HCT116 (cell line): Measurements from ENCODE around the gene STARD3NL. TPM values are rescaled to one million over a fixed set of nuclear protein-coding genes. Genes with fewer than 3 reads are reported as not detected.
"Not testable (repeated sequence)": the region's sequence is repeated elsewhere in the genome, so short reads cannot be mapped to it uniquely, and the experiment has no call there.

Source experiments
- ATAC-seq: fragments of 200-7000 bp; cut with Tn5 transposase; 2 replicates; pipeline ENCODE4 v1.9.1; 2020; ENCODE audit warnings: mild to moderate bottlenecking, moderate library complexity
- BruUV-seq: library from RNA; stranded (reverse); fragments of 400-500 nt; replicated peaks from 2 replicates; lab custom pipeline; 2021; lab: Mats Ljungman, UMichigan
- CTCF ChIA-PET: fragments of 300-600 bp; sonication (Branson Sonifier 250); formaldehyde crosslinking; loops from one replicate; lab custom pipeline; 2021; ENCODE audit warnings: antibody characterized with exemption; lab: Charles Lee
- POLR2A ChIA-PET: fragments of 300-600, 350-600 bp; sonication (Branson Sonifier 250); formaldehyde crosslinking; loops from one replicate; lab custom pipeline; 2021; ENCODE audit warnings: antibody characterized with exemption; lab: Charles Lee
- RAD21 ChIA-PET, 2 experiments: fragments of 300-600 bp; sonication (Branson Sonifier 250); formaldehyde crosslinking; loops; one replicate each; lab custom pipeline; 2023; ENCODE audit warnings: low total read pairs in 2 of 2; ENCODE audit not compliant: uncharacterized antibody in 2 of 2, unreplicated experiment in 2 of 2, low non-redundant PET in 1 of 2; lab: Charles Lee
- DNase-seq: peaks from one replicate; pipeline ENCODE4 v3.0.0-alpha.2; 2010; ENCODE audit warnings: low read depth, low spot score
- H2AFZ ChIP-seq: fragments of 200-600 bp; shearing (Covaris generic), sonication (generic); 2 replicates; pipeline ENCODE4 v1.6.1; 2017; ENCODE audit warnings: low read depth, mixed run types, mixed read lengths, antibody characterized with exemption, low read length; ENCODE audit not compliant: poor library complexity, severe bottlenecking
- H3K27ac ChIP-seq: 2 replicates; pipeline ENCODE4 v1.5.1; 2012; ENCODE audit warnings: low read depth, low read length
- H3K27me3 ChIP-seq: fragments of 200-600 bp; sonication (generic); 2 replicates; pipeline ENCODE4 v1.6.1; 2016; ENCODE audit warnings: mixed run types, low read length, mixed read lengths; ENCODE audit not compliant: insufficient read depth
- H3K36me3 ChIP-seq, 2 experiments: fragments of 200-500 bp in 1 of 2; fragments of 200-600 bp in 1 of 2; sonication (Bioruptor generic) in 1 of 2; sonication (generic) in 1 of 2; 2 replicates each; pipeline versions ENCODE4 v1.5.1 to v1.6.1; 2014 to 2016; ENCODE audit warnings: low read length in 2 of 2, inconsistent platforms in 1 of 2, mixed read lengths in 1 of 2, mixed run types in 1 of 2; ENCODE audit not compliant: insufficient read depth in 2 of 2, control insufficient read depth in 1 of 2
- H3K4me1 ChIP-seq, 2 experiments: fragments of 200-600 bp in 1 of 2; sonication (generic) in 1 of 2; 2 replicates each; pipeline versions ENCODE4 v1.5.1 to v1.6.1; 2012 to 2017; ENCODE audit warnings: low read length in 2 of 2, inconsistent platforms in 1 of 2, mild to moderate bottlenecking in 1 of 2, mixed read lengths in 1 of 2, mixed run types in 1 of 2, moderate library complexity in 1 of 2; ENCODE audit not compliant: insufficient read depth in 2 of 2, control insufficient read depth in 1 of 2
- H3K4me2 ChIP-seq: fragments of 200-600 bp; sonication (generic); 2 replicates; pipeline ENCODE4 v1.6.1; 2017; ENCODE audit warnings: mixed run types, low read length, mixed read lengths
- H3K4me3 ChIP-seq, 2 experiments: fragments of 200-600 bp in 1 of 2; sonication (generic) in 1 of 2; replicated peaks in 1 of 2; 2 replicates each; pipeline ENCODE4 v1.5.1; 2011 to 2016; ENCODE audit warnings: low read length in 2 of 2, control low read depth in 1 of 2, low read depth in 1 of 2, mild to moderate bottlenecking in 1 of 2, mixed read lengths in 1 of 2, mixed run types in 1 of 2
- H3K79me2 ChIP-seq: fragments of 200-600 bp; sonication (generic); 2 replicates; pipeline ENCODE4 v1.6.1; 2017; ENCODE audit warnings: mild to moderate bottlenecking, mixed run types, low read length, moderate library complexity, mixed read lengths; ENCODE audit not compliant: insufficient read depth
- H3K9ac ChIP-seq: fragments of 200-600 bp; sonication (generic); 2 replicates; pipeline ENCODE4 v1.6.1; 2016; ENCODE audit warnings: low read length, mixed read lengths
- H3K9me2 ChIP-seq: fragments of 200-600 bp; sonication (generic), shearing (Covaris generic); 2 replicates; pipeline ENCODE4 v1.6.1; 2017; ENCODE audit warnings: mixed run types, mild to moderate bottlenecking, moderate library complexity; ENCODE audit not compliant: insufficient read depth
- H3K9me3 ChIP-seq, 2 experiments: fragments of 200-500 bp in 1 of 2; fragments of 200-600 bp in 1 of 2; sonication (Bioruptor generic) in 1 of 2; sonication (generic) in 1 of 2; 2 replicates each; pipeline ENCODE4 v1.6.1; 2014 to 2017; ENCODE audit warnings: low read length in 2 of 2, mixed read lengths in 2 of 2, inconsistent platforms in 1 of 2, low read depth in 1 of 2, mild to moderate bottlenecking in 1 of 2, mixed run types in 1 of 2, moderate library complexity in 1 of 2; ENCODE audit not compliant: control insufficient read depth in 1 of 2, insufficient read depth in 1 of 2
- H4K20me1 ChIP-seq: fragments of 200-600 bp; sonication (generic), shearing (Covaris generic); 2 replicates; pipeline ENCODE4 v1.6.1; 2017; ENCODE audit warnings: mixed run types, mild to moderate bottlenecking, moderate library complexity; ENCODE audit not compliant: insufficient read depth
- EGR1 ChIP-seq: IDR thresholded peaks from 2 replicates; pipeline ENCODE4 v1.6.1; 2012; ENCODE audit warnings: low read depth
- ELF1 ChIP-seq: IDR thresholded peaks from 2 replicates; pipeline ENCODE4 v1.6.1; 2012; ENCODE audit warnings: low read depth, borderline replicate concordance
- EZH2 ChIP-seq: fragments of 200-600 bp; sonication (generic); IDR thresholded peaks from 2 replicates; pipeline ENCODE4 v1.6.1; 2017; ENCODE audit warnings: antibody characterized with exemption, mixed run types
- EZH2phosphoT487 ChIP-seq: fragments of 200-600 bp; IDR thresholded peaks from 2 replicates; pipeline ENCODE4 v1.6.1; 2018; ENCODE audit warnings: antibody characterized with exemption, borderline replicate concordance
- JUND ChIP-seq: IDR thresholded peaks from 2 replicates; pipeline ENCODE4 v1.6.1; 2012
- POLR2AphosphoS5 ChIP-seq: IDR thresholded peaks from 2 replicates; pipeline ENCODE4 v1.6.1; 2011; ENCODE audit warnings: mild to moderate bottlenecking, low read depth, low read length, moderate library complexity
- RAD21 ChIP-seq: IDR thresholded peaks from 2 replicates; pipeline ENCODE4 v1.6.1; 2012; ENCODE audit warnings: low read depth, mild to moderate bottlenecking
- SIN3A ChIP-seq: IDR thresholded peaks from 2 replicates; pipeline ENCODE4 v1.6.1; 2012; ENCODE audit warnings: low read depth
- SP1 ChIP-seq: IDR thresholded peaks from 2 replicates; pipeline ENCODE4 v1.6.1; 2012; ENCODE audit warnings: low read depth
- SRF ChIP-seq: IDR thresholded peaks from 2 replicates; pipeline ENCODE4 v1.6.1; 2012; ENCODE audit warnings: low read depth
- ZFX ChIP-seq: fragments of 450-650 bp; IDR thresholded peaks from 2 replicates; pipeline ENCODE4 v1.6.1; 2017
- ZNF274 ChIP-seq: fragments of 200-500 bp; sonication (Bioruptor generic); IDR thresholded peaks from 2 replicates; pipeline ENCODE4 v1.6.1; 2014; ENCODE audit warnings: mild to moderate bottlenecking, low read depth, low read length, inconsistent platforms
- intact Hi-C: fragments of 100-400 bp; cut with micrococcal nuclease; formaldehyde crosslinking; loops from 2 replicates; pipeline ENCODE4 v1.10.0; 2022
- total RNA-seq: library from RNA; stranded (reverse); gene quantifications from one replicate; pipeline ENCODE4 v1.2.1, GENCODE V29; 2021; ENCODE audit not compliant: unreplicated experiment
- TF ChIP-seq, protein P1 (sequence below): IDR thresholded peaks from 2 replicates; pipeline ENCODE4 v1.6.1; 2012
- TF ChIP-seq, protein P2 (sequence below): IDR thresholded peaks from 2 replicates; pipeline ENCODE4 v1.6.1; 2012; ENCODE audit warnings: low read depth
- TF ChIP-seq, protein P3 (sequence below): IDR thresholded peaks from 2 replicates; pipeline ENCODE4 v1.6.1; 2011; ENCODE audit warnings: mild to moderate bottlenecking, low read length, moderate library complexity; ENCODE audit not compliant: insufficient replicate concordance; ENCODE audit errors: extremely low read depth
- TF ChIP-seq, protein P4 (sequence below): IDR thresholded peaks from 2 replicates; pipeline ENCODE4 v1.6.1; 2012

The STARD3NL gene
- total RNA-seq, 1 experiment from 2014 or later = 32.0 TPM

DNA sequence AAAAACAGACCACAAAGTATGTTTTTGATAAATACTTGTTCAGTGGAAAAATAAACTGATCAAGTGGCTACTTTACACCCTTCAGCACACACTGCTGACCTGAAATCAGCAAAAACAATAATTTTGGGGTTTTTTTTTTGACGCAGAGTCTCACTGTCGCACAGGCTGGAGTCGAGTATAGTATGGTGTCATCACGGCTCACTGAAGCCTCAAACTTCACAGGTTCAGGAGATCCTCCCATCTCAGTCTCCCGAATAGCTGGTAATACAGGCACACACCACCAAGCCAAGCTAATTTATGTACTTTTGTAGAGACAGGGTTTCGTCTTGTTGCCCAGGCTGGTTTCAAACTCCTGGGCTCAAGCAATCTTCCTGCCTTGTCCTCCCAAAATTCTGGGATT lies 64.8 kb downstream of the STARD3NL start:
- Histone ChIP-seq H3K4me3 (no peak overlapping the region), H3K27me3 (peaks cover 17% of the 10 kb centered on the region), H3K9me3 (no peaks in the 10 kb centered on the region), H4K20me1 (no peaks in the 10 kb centered on the region), H3K27ac (no peak overlapping the region), H3K79me2 (no peaks in the 10 kb centered on the region), H3K36me3 (no peaks in the 10 kb centered on the region), H3K4me1 (no peaks in the 10 kb centered on the region), H2AFZ (no peak overlapping the region), H3K9me2 (no peaks in the 10 kb centered on the region), H3K9ac (no peak overlapping the region), H3K4me2 (no peak overlapping the region)
- ChIA-PET CTCF (no interaction called here), RAD21 (no interaction called here), POLR2A (no interaction called here)
- intact Hi-C loops = no loop called here
- BruUV-seq = no TSS peak
- TF ChIP-seq SP1 (no peak), SRF (no peak), EZH2 (no peak), ELF1 (no peak), EGR1 (no peak), RAD21 (no peak), EZH2phosphoT487 (no peak), JUND (no peak), ZNF274 (no peak), SIN3A (no peak), ZFX (no peak), POLR2AphosphoS5 (no peak)
- TF ChIP-seq, protein P1, sequence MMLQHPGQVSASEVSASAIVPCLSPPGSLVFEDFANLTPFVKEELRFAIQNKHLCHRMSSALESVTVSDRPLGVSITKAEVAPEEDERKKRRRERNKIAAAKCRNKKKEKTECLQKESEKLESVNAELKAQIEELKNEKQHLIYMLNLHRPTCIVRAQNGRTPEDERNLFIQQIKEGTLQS = no peak
- TF ChIP-seq, protein P2, sequence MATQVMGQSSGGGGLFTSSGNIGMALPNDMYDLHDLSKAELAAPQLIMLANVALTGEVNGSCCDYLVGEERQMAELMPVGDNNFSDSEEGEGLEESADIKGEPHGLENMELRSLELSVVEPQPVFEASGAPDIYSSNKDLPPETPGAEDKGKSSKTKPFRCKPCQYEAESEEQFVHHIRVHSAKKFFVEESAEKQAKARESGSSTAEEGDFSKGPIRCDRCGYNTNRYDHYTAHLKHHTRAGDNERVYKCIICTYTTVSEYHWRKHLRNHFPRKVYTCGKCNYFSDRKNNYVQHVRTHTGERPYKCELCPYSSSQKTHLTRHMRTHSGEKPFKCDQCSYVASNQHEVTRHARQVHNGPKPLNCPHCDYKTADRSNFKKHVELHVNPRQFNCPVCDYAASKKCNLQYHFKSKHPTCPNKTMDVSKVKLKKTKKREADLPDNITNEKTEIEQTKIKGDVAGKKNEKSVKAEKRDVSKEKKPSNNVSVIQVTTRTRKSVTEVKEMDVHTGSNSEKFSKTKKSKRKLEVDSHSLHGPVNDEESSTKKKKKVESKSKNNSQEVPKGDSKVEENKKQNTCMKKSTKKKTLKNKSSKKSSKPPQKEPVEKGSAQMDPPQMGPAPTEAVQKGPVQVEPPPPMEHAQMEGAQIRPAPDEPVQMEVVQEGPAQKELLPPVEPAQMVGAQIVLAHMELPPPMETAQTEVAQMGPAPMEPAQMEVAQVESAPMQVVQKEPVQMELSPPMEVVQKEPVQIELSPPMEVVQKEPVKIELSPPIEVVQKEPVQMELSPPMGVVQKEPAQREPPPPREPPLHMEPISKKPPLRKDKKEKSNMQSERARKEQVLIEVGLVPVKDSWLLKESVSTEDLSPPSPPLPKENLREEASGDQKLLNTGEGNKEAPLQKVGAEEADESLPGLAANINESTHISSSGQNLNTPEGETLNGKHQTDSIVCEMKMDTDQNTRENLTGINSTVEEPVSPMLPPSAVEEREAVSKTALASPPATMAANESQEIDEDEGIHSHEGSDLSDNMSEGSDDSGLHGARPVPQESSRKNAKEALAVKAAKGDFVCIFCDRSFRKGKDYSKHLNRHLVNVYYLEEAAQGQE = no peak
- TF ChIP-seq, protein P3, sequence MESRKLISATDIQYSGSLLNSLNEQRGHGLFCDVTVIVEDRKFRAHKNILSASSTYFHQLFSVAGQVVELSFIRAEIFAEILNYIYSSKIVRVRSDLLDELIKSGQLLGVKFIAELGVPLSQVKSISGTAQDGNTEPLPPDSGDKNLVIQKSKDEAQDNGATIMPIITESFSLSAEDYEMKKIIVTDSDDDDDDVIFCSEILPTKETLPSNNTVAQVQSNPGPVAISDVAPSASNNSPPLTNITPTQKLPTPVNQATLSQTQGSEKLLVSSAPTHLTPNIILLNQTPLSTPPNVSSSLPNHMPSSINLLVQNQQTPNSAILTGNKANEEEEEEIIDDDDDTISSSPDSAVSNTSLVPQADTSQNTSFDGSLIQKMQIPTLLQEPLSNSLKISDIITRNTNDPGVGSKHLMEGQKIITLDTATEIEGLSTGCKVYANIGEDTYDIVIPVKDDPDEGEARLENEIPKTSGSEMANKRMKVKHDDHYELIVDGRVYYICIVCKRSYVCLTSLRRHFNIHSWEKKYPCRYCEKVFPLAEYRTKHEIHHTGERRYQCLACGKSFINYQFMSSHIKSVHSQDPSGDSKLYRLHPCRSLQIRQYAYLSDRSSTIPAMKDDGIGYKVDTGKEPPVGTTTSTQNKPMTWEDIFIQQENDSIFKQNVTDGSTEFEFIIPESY = no peak
- TF ChIP-seq, protein P4, sequence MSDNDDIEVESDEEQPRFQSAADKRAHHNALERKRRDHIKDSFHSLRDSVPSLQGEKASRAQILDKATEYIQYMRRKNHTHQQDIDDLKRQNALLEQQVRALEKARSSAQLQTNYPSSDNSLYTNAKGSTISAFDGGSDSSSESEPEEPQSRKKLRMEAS = no peak
- DNase-seq (no peak), ATAC-seq (no peak)

DNA sequence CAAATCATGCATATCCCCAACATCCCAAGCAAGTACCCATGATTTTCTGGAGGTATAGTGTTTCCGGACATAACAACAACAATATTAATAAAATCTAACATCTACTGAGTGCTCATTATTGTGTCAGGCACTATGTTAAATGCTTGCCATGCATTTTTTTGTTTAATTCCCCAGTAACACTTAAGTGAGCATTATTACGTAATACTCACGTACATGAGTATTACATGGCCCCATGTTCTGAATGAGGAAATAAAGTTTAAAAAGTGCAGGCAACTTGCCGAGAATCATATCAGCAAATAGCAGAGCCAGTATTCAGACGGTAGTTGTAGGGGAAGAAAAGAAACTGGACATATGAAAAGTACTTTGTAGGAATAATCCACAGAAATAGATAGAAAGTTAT lies 65.3 kb downstream of the STARD3NL start:
- H3K9ac ChIP-seq, H3K27ac ChIP-seq, intact Hi-C loops, H3K4me2 ChIP-seq, ATAC-seq, H3K4me1 ChIP-seq, BruUV-seq, RAD21 ChIA-PET, H3K9me2 ChIP-seq, H3K4me3 ChIP-seq, H3K36me3 ChIP-seq, H3K9me3 ChIP-seq, H3K79me2 ChIP-seq, H2AFZ ChIP-seq, POLR2A ChIA-PET, CTCF ChIA-PET, H4K20me1 ChIP-seq, DNase-seq: not testable (repeated sequence)
- H3K27me3 ChIP-seq = peaks cover 22% of the 10 kb centered on the region
